ENCODE results near the gene ABL1. TPM values are rescaled to one million over a fixed set of nuclear protein-coding genes. Genes with fewer than 3 reads are reported as not detected.

The ABL1 gene
- polyA plus RNA-seq, 1 experiment, result 30.4 TPM

DNA sequence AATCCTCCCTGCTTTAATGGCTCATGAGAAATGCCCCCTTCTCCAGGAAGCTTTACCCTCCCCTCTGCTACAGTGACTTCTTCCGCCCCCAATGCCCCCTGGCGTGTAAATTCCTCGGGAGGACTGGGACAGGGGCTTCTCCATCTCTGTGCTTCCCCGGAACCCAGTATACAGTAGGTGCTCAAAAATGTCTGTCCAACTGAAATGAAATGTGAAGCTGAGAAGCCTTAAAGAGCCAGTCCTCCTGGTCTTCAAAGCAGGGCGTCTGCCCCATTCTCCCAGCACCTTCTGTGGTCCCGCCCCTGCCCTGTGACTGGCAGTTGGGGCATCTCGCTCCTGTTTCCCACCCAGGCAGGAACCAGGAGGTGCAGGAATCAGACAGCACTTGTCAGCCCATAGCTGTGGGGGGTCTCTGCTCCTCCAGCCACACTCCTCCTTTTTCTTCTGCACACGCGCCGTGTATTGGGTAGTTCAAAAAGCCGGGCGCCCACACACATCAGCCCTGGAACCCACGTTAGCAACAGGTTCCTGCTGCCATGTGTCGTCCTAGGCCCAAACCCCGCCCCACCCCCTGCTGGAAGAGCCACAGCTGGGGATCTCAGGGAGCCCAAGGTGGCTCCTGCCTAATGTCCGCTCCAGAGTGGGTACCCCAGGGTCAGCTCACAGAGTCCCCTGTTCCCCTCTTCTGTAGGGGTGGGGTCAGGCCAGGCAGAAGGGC lies 88.0 kb downstream of the ABL1 start:
- Histone ChIP-seq H3K4me3 (ENCODE audit: low read depth, low read length) (no peak overlapping the region), H3K36me3 (ENCODE audit: control insufficient read depth, insufficient read depth, low read length) (no peaks in the 10 kb centered on the region), H3K27me3 (ENCODE audit: control insufficient read depth, insufficient read depth, low read length) (peaks cover 5% of the 10 kb centered on the region; the same call in 1 of the 2 replicates)
- DNase-seq (ENCODE audit: low read depth), result no peak
- TF ChIP-seq, protein P1, sequence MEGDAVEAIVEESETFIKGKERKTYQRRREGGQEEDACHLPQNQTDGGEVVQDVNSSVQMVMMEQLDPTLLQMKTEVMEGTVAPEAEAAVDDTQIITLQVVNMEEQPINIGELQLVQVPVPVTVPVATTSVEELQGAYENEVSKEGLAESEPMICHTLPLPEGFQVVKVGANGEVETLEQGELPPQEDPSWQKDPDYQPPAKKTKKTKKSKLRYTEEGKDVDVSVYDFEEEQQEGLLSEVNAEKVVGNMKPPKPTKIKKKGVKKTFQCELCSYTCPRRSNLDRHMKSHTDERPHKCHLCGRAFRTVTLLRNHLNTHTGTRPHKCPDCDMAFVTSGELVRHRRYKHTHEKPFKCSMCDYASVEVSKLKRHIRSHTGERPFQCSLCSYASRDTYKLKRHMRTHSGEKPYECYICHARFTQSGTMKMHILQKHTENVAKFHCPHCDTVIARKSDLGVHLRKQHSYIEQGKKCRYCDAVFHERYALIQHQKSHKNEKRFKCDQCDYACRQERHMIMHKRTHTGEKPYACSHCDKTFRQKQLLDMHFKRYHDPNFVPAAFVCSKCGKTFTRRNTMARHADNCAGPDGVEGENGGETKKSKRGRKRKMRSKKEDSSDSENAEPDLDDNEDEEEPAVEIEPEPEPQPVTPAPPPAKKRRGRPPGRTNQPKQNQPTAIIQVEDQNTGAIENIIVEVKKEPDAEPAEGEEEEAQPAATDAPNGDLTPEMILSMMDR (IDR thresholded peaks at IDR 0.05; ENCODE audit: insufficient read depth, low read depth, low read length), result no peak
- POLR2A ChIA-PET, result no interaction called here
- CTCF ChIA-PET, result no interaction called here

DNA sequence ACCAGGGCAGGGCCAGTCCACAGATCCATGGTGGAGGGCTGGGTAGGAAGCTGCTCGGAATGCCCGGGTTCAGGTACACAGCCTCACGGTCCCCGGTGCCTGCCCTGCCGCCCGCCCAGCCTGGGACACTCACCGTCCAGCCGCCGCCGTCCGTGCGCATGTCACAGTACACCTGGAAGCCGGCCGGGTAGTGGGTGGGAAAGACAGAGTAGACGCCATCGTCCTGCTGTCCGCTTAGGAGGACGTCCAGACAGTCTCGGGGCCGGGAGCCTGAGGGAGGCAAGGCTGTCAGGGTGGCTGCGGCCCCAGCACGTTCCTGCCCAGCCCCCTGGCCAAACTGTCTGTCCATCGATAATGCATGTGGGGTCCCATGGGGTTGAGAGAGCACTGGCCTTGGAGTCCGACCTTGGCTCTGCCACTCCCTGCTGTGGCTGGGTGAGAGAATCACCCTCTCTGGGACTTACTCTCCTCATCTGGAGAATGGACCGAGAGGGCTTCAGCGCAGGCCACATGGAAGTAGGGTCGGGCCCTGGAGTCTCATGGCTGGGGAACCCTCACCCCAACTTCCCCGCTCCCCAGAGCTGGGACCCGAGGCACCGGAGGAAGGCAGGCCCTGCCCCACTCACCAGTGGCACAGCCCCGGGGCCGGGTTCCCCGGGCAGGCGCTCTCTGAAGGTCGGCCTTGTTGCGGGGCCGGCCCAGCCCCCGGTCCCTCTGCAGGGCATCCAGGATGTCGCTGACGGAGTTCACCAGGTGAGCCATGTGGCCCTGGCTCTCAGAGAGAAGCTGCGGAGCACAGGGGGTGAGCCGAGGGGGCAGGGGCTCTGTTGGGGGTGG lies 88.8 kb downstream of the ABL1 start:
- TF ChIP-seq, protein P1 (IDR thresholded peaks at IDR 0.05; ENCODE audit: insufficient read depth, low read depth, low read length), result no peak
- ChIA-PET POLR2A (no interaction called here), CTCF (no interaction called here)
- H3K4me3 ChIP-seq (ENCODE audit: low read depth, low read length), result no peak overlapping the region
- DNase-seq (ENCODE audit: low read depth), result no peak
- peaks cover 5% of the 10 kb centered on the region; the same call in 1 of the 2 replicates for H3K27me3 ChIP-seq (ENCODE audit: control insufficient read depth, insufficient read depth, low read length)
- no peaks in the 10 kb centered on the region for H3K36me3 ChIP-seq (ENCODE audit: control insufficient read depth, insufficient read depth, low read length)

DNA sequence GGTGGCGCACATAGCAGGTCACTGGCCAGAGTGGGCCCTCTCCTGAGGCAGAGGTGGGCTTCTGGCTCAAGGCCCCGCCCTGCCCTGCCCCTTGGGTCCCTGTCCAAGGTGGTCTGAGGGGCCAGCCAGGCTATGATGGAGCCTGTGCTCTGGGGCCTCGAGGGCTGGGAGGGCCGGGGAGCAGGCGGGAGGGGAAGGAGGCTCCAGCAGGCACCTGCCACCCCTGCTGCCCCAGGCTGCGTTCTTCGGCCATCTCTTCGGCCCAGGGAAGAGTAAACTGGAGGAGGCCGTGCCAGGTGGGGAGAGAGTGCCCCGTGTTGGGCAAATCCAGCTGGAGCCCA lies 89.4 kb downstream of the ABL1 start:
- no peaks in the 10 kb centered on the region for H3K36me3 ChIP-seq (ENCODE audit: control insufficient read depth, insufficient read depth, low read length)
- H3K27me3 ChIP-seq (ENCODE audit: control insufficient read depth, insufficient read depth, low read length), result peaks cover 5% of the 10 kb centered on the region; the same call in 1 of the 2 replicates
- CTCF ChIA-PET, result interaction anchor here (1.6 kb wide), 1 partner anchor 11 kb away, joined by 7 read pairs; no protein-coding TSS in a partner anchor
- POLR2A ChIA-PET, result no interaction called here
- no peak overlapping the region for H3K4me3 ChIP-seq (ENCODE audit: low read depth, low read length)
- no peak for DNase-seq (ENCODE audit: low read depth)
- TF ChIP-seq, protein P1 (IDR thresholded peaks at IDR 0.05; ENCODE audit: insufficient read depth, low read depth, low read length), result no peak

DNA sequence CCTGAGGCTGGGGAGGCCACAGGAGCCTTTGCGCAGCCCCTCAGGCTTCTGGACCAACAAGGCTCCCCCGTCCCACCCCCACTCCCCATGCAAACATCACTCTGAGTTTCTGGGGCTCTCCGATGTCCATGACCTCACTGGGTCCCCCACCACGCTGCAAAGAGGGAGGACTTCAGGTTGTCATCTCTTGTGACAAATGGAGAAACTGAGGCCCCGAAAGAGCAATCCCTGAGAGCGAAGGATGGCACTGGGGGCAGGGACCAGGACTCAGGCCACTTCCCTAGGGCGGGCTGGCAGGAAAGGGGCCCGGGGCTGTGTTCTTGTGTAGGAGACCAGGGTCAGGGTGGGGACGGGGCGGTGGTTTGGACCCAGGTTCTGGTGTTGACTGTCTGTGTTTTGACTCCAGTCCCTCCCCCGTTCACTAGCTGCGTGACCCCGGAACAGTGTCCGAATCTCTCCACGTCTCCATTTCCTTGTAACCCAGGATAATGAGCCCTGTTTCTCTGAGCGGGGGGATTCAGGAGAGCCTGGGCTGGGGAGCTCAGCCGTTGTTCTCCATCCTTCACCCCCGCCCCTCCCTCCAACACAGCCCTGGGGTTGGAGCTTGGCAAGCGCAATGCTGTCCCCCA lies 90.1 kb downstream of the ABL1 start:
- H3K4me3 ChIP-seq (ENCODE audit: low read depth, low read length), result no peak overlapping the region
- H3K27me3 ChIP-seq (ENCODE audit: control insufficient read depth, insufficient read depth, low read length), result peaks cover 5% of the 10 kb centered on the region; the same call in 1 of the 2 replicates
- ChIA-PET CTCF (interaction anchor here (1.6 kb wide), 1 partner anchor 11 kb away, joined by 7 read pairs; no protein-coding TSS in a partner anchor), POLR2A (no interaction called here)
- TF ChIP-seq, protein P1 (IDR thresholded peaks at IDR 0.05; ENCODE audit: insufficient read depth, low read depth, low read length), result no peak
- no peak for DNase-seq (ENCODE audit: low read depth)
- H3K36me3 ChIP-seq (ENCODE audit: control insufficient read depth, insufficient read depth, low read length), result no peaks in the 10 kb centered on the region

DNA sequence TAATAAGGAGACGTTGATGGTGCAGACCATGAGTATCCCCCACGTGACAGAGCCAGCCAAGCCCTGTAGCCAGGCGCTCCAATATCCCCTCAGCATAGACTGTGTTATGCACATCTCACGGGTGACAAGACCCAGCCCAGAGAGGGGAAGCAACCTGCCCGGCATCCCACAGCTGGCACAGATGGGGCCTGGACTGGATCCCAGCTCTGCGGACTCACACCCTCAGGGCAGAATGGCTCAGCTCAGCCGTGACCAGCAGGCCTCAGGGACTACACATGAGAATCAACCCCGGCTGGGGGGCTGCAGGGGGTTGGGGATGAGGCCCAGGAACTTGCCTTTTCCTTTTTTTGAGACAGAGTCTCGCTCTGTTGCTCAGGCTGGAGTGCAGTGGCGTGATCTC lies 92.3 kb downstream of the ABL1 start:
- no peak for DNase-seq (ENCODE audit: low read depth)
- CTCF ChIA-PET, result interaction anchor here (1.0 to 1.5 kb wide), 5 partner anchors 12 to 226 kb away, joined by 3 to 4 read pairs (median 4); no protein-coding TSS in a partner anchor
- no peaks in the 10 kb centered on the region for H3K36me3 ChIP-seq (ENCODE audit: control insufficient read depth, insufficient read depth, low read length)
- TF ChIP-seq, protein P1 (IDR thresholded peaks at IDR 0.05; ENCODE audit: insufficient read depth, low read depth, low read length), result no peak
- H3K27me3 ChIP-seq (ENCODE audit: control insufficient read depth, insufficient read depth, low read length), result peaks cover 2% of the 10 kb centered on the region; the same call in 1 of the 2 replicates
- POLR2A ChIA-PET, result no interaction called here
- H3K4me3 ChIP-seq (ENCODE audit: low read depth, low read length), result no peak overlapping the region

Data from BJ (cell line).